HepG2 (cell line): ENCODE measurements around the gene TMCC2. TPM values are rescaled to one million over a fixed set of nuclear protein-coding genes. Genes with fewer than 3 reads are reported as not detected.

Experiments
- ATF7 ChIP-seq, 2 experiments: fragments of 450-650 bp in 1 of 2; sonication (generic) in 1 of 2; formaldehyde crosslinking in 1 of 2; IDR thresholded peaks; 2 replicates each; pipeline versions ENCODE4 v1.4.0 to v1.6.1; 2016 to 2020; ENCODE audit warnings: antibody characterized with exemption in 1 of 2, mild to moderate bottlenecking in 1 of 2, missing genetic modification reagents in 1 of 2
- CEBPB ChIP-seq: IDR thresholded peaks from 2 replicates; pipeline ENCODE4 v1.6.1; 2011; ENCODE audit warnings: low read depth, low read length, improper control_type of control experiment, borderline replicate concordance
- ETV5 ChIP-seq: IDR thresholded peaks from 2 replicates; pipeline ENCODE4 v1.6.1; 2018; ENCODE audit warnings: missing biosample characterization, missing genetic modification reagents, inconsistent platforms, borderline replicate concordance
- FOSL2 ChIP-seq: sonication (generic); formaldehyde crosslinking; IDR thresholded peaks from 2 replicates; pipeline ENCODE4 v1.4.0; 2020; ENCODE audit warnings: missing genetic modification reagents
- FOXA1 ChIP-seq, 2 experiments: fragments of 450-650 bp in 1 of 2; sonication (generic) in 1 of 2; formaldehyde crosslinking in 1 of 2; IDR thresholded peaks; 2 replicates each; pipeline versions ENCODE4 v1.4.0 to v1.6.1; 2016 to 2020; ENCODE audit warnings: missing genetic modification reagents in 1 of 2
- HNF1B ChIP-seq: sonication (generic); formaldehyde crosslinking; IDR thresholded peaks from 2 replicates; pipeline ENCODE4 v1.5.1; 2020; ENCODE audit warnings: mild to moderate bottlenecking, moderate library complexity, missing genetic modification reagents
- HNRNPK ChIP-seq: fragments of 200-400 bp; formaldehyde crosslinking; IDR thresholded peaks from 2 replicates; pipeline ENCODE4 v1.6.1; 2018; ENCODE audit warnings: low read length, low read depth, moderate library complexity, mild to moderate bottlenecking; ENCODE audit not compliant: poor library complexity, severe bottlenecking
- HOXA3 ChIP-seq: sonication (generic); formaldehyde crosslinking; IDR thresholded peaks from 2 replicates; pipeline ENCODE4 v1.5.0; 2020; ENCODE audit warnings: missing genetic modification reagents
- ISL2 ChIP-seq: sonication (generic); formaldehyde crosslinking; IDR thresholded peaks from 2 replicates; pipeline ENCODE4 v1.5.0; 2020; ENCODE audit warnings: missing genetic modification reagents
- MAFF ChIP-seq: IDR thresholded peaks from 2 replicates; pipeline ENCODE4 v1.6.1; 2011; ENCODE audit warnings: low read depth, low read length, improper control_type of control experiment
- MLLT10 ChIP-seq: sonication (generic); formaldehyde crosslinking; IDR thresholded peaks from 2 replicates; pipeline ENCODE4 v1.4.0; 2020; ENCODE audit warnings: missing genetic modification reagents
- PHF21A ChIP-seq: sonication (generic); formaldehyde crosslinking; IDR thresholded peaks from 2 replicates; pipeline ENCODE4 v1.5.0; 2020; ENCODE audit warnings: mild to moderate bottlenecking, missing genetic modification reagents
- PREB ChIP-seq: sonication (generic); formaldehyde crosslinking; IDR thresholded peaks from 2 replicates; pipeline ENCODE4 v1.4.0; 2020; ENCODE audit warnings: missing genetic modification reagents
- RBFOX2 ChIP-seq: fragments of 200-400 bp; formaldehyde crosslinking; IDR thresholded peaks from 2 replicates; pipeline ENCODE4 v1.6.1; 2017; ENCODE audit warnings: low read depth, mild to moderate bottlenecking, low read length
- RFX3 ChIP-seq: IDR thresholded peaks from 2 replicates; pipeline ENCODE4 v1.6.1; 2016; ENCODE audit warnings: missing biosample characterization, missing genetic modification reagents
- SMAD3 ChIP-seq: sonication (generic); formaldehyde crosslinking; IDR thresholded peaks from 2 replicates; pipeline ENCODE4 v1.4.0; 2020; ENCODE audit warnings: missing genetic modification reagents
- SP4 ChIP-seq: sonication (generic); formaldehyde crosslinking; IDR thresholded peaks from 2 replicates; pipeline ENCODE4 v1.8.1; 2023; ENCODE audit warnings: mild to moderate bottlenecking, missing genetic modification reagents
- TBX2 ChIP-seq: sonication (generic); formaldehyde crosslinking; IDR thresholded peaks from 2 replicates; pipeline ENCODE4 v1.5.0; 2020; ENCODE audit warnings: missing genetic modification reagents, mild to moderate bottlenecking, borderline replicate concordance
- ZFX ChIP-seq: sonication (generic); formaldehyde crosslinking; IDR thresholded peaks from 2 replicates; pipeline ENCODE4 v1.4.0; 2020; ENCODE audit warnings: mild to moderate bottlenecking, low read depth, missing genetic modification reagents, moderate library complexity
- ZNF34 ChIP-seq: sonication (generic); formaldehyde crosslinking; IDR thresholded peaks from 2 replicates; pipeline ENCODE4 v1.4.0; 2020; ENCODE audit warnings: mild to moderate bottlenecking, missing genetic modification reagents, borderline replicate concordance
- ZNF780A ChIP-seq: sonication (generic); formaldehyde crosslinking; IDR thresholded peaks from 2 replicates; pipeline ENCODE4 v1.8.0; 2022; ENCODE audit warnings: mild to moderate bottlenecking, missing genetic modification reagents, moderate library complexity
- polyA plus RNA-seq, 8 experiments: library from polyadenylated mRNA; depleted of rRNA in 3 of 8; stranded (reverse) in 7 of 8; unstranded in 1 of 8; fragments of >200 nt; fragmentation: Illumina TruSeq in 4 of 8; extraction: Trizol in 4 of 8; gene quantifications; 2 replicates each; pipeline versions ENCODE4 v1.2.1 to v1.2.3, GENCODE V29; 2011 to 2016; ENCODE audit warnings: low read depth in 4 of 8, missing spikeins in 1 of 8, mixed read lengths in 1 of 8; ENCODE audit not compliant: insufficient read depth in 1 of 8
- total RNA-seq, 5 experiments: library from RNA; depleted of rRNA; stranded (reverse); fragments of >200 nt; fragmentation: Illumina TruSeq; extraction: Trizol; gene quantifications; 2 replicates each; pipeline ENCODE4 v1.2.3, GENCODE V29; 2016; ENCODE audit warnings: low read depth in 1 of 5
- TF ChIP-seq, protein P1 (sequence below): sonication (generic); formaldehyde crosslinking; IDR thresholded peaks from 2 replicates; pipeline ENCODE4 v1.4.0; 2020; ENCODE audit warnings: mild to moderate bottlenecking, missing genetic modification reagents
- TF ChIP-seq, protein P2 (sequence below): sonication (generic); formaldehyde crosslinking; IDR thresholded peaks from 2 replicates; pipeline ENCODE4 v1.9.0; 2022; ENCODE audit warnings: low read depth, missing genetic modification reagents

Gene TMCC2
- total and polyA plus RNA-seq, 2 of the 13 experiments (the other 11 are each of a cell fraction or from before 2014, with no cell fraction given) = 0.12 to 0.24 TPM

- TF ChIP-seq ATF7 (IDR thresholded peaks at IDR 0.05) = no peak
- TF ChIP-seq ATF7 (CRISPR knock-in tag; IDR thresholded peaks at IDR 0.05) = no peak
- peak; percentile 76 for TF ChIP-seq ETV5
- TF ChIP-seq ZNF34 (CRISPR knock-in tag) = no peak
- no peak for TF ChIP-seq HNF1B (CRISPR knock-in tag)
- TF ChIP-seq ISL2 (CRISPR knock-in tag) = 0 out of 2 replicates have a peak, but pooled peaks have one; percentile 29
- TF ChIP-seq, protein P1, sequence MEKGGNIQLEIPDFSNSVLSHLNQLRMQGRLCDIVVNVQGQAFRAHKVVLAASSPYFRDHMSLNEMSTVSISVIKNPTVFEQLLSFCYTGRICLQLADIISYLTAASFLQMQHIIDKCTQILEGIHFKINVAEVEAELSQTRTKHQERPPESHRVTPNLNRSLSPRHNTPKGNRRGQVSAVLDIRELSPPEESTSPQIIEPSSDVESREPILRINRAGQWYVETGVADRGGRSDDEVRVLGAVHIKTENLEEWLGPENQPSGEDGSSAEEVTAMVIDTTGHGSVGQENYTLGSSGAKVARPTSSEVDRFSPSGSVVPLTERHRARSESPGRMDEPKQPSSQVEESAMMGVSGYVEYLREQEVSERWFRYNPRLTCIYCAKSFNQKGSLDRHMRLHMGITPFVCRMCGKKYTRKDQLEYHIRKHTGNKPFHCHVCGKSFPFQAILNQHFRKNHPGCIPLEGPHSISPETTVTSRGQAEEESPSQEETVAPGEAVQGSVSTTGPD (CRISPR knock-in tag) = peak; percentile 52; the same call in 1 of the 2 replicates
- TF ChIP-seq HOXA3 (CRISPR knock-in tag) = 0 out of 2 replicates have a peak, but pooled peaks have one; percentile 15
- no peak for TF ChIP-seq MAFF
- TF ChIP-seq RFX3 = peak; percentile 38; the same call in 1 of the 2 replicates
- peak; percentile 50; the same call in 1 of the 2 replicates for TF ChIP-seq FOSL2 (CRISPR knock-in tag)
- peak; percentile 63 for TF ChIP-seq PHF21A (CRISPR knock-in tag)
- no peak for TF ChIP-seq MLLT10 (CRISPR knock-in tag)
- TF ChIP-seq ZFX (CRISPR knock-in tag) = peak; percentile 16; the same call in 1 of the 2 replicates
- TF ChIP-seq, protein P2, sequence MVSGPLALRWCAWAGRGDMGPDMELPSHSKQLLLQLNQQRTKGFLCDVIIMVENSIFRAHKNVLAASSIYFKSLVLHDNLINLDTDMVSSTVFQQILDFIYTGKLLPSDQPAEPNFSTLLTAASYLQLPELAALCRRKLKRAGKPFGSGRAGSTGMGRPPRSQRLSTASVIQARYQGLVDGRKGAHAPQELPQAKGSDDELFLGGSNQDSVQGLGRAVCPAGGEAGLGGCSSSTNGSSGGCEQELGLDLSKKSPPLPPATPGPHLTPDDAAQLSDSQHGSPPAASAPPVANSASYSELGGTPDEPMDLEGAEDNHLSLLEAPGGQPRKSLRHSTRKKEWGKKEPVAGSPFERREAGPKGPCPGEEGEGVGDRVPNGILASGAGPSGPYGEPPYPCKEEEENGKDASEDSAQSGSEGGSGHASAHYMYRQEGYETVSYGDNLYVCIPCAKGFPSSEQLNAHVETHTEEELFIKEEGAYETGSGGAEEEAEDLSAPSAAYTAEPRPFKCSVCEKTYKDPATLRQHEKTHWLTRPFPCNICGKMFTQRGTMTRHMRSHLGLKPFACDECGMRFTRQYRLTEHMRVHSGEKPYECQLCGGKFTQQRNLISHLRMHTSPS (CRISPR knock-in tag) = peak; percentile 85
- no peak for TF ChIP-seq SP4 (CRISPR knock-in tag)
- peak; percentile 44; the same call in 1 of the 2 replicates for TF ChIP-seq TBX2 (CRISPR knock-in tag)
- TF ChIP-seq SMAD3 (CRISPR knock-in tag) = no peak
- TF ChIP-seq CEBPB = peak; percentile 98
- no peak for TF ChIP-seq ZNF780A (CRISPR knock-in tag)
- TF ChIP-seq PREB (CRISPR knock-in tag) = no peak
- TF ChIP-seq RBFOX2 = peak; percentile 24; the same call in 1 of the 2 replicates
- TF ChIP-seq HNRNPK = no peak
- no peak for TF ChIP-seq FOXA1 (IDR thresholded peaks at IDR 0.05)
- TF ChIP-seq FOXA1 (CRISPR knock-in tag; IDR thresholded peaks at IDR 0.05) = peak; percentile 29; the same call in 1 of the 2 replicates
Measured at GRCh38 chr1:205319081-205320018, 91.6 kb downstream of the TMCC2 start (continued).
